CD4-positive, alpha-beta T cell treated with Interleukin-4 for 1 hour (primary cell): ENCODE measurements around the gene NHEJ1.

Source experiments
- DNase-seq, 2 donors: peaks; one replicate each; pipeline ENCODE4 v3.0.0-alpha.2; 2020 to 2022

NHEJ1 gene

GRCh38 chr2:219165058-219165911, 4.7 kb upstream of the NHEJ1 start:
- DNase-seq, result no peak

GRCh38 chr2:219163156-219163555, 2.5 kb upstream of the NHEJ1 start:
- no peak for DNase-seq

GRCh38 chr2:219161097-219161496, 482 bp upstream of the NHEJ1 start:
- no peak for DNase-seq

- DNase-seq, result no peak
These were observed 837 bp downstream of the NHEJ1 start for GRCh38 chr2:219159771-219160185.

- DNase-seq, result no peak
These were observed 2.0 kb downstream of the NHEJ1 start for GRCh38 chr2:219158586-219158985.

- DNase-seq, result no peak
These were observed 2.6 kb downstream of the NHEJ1 start for GRCh38 chr2:219158025-219158424.

GRCh38 chr2:219157396-219157795, 3.2 kb downstream of the NHEJ1 start:
- no peak for DNase-seq

GRCh38 chr2:219155054-219155644, 5.5 kb downstream of the NHEJ1 start:
- DNase-seq, result peak; percentile 17 to 72

- no peak for DNase-seq
These were observed 10.9 kb downstream of the NHEJ1 start for GRCh38 chr2:219149667-219150066.

- no peak for DNase-seq
These were observed 18.3 kb downstream of the NHEJ1 start for GRCh38 chr2:219142329-219142728.

GRCh38 chr2:219140722-219141121, 19.9 kb downstream of the NHEJ1 start:
- no peak for DNase-seq

- no peak for DNase-seq
These were observed 26.6 kb downstream of the NHEJ1 start for GRCh38 chr2:219133976-219134375.

GRCh38 chr2:219131744-219132143, 28.9 kb downstream of the NHEJ1 start:
- no peak for DNase-seq

GRCh38 chr2:219131327-219131726, 29.3 kb downstream of the NHEJ1 start:
- DNase-seq, result no peak

GRCh38 chr2:219129589-219129988, 31.0 kb downstream of the NHEJ1 start:
- DNase-seq, result no peak

- DNase-seq, result no peak
These were observed 32.2 kb downstream of the NHEJ1 start for GRCh38 chr2:219128396-219128795.

GRCh38 chr2:219127037-219127635, 33.5 kb downstream of the NHEJ1 start:
- DNase-seq, result no peak

GRCh38 chr2:219126555-219126954, 34.1 kb downstream of the NHEJ1 start:
- no peak for DNase-seq

- DNase-seq, result no peak
These were observed 34.7 kb downstream of the NHEJ1 start for GRCh38 chr2:219125886-219126270.

GRCh38 chr2:219125225-219125885, 35.3 kb downstream of the NHEJ1 start:
- no peak for DNase-seq

GRCh38 chr2:219124381-219125110, 36.1 kb downstream of the NHEJ1 start:
- peak; percentile 29 to 32 for DNase-seq

- no peak for DNase-seq
These were observed 37.1 kb downstream of the NHEJ1 start for GRCh38 chr2:219123356-219124135.
